Femur (tissue), 1 donor: ENCODE results near the gene SELE.

Source experiments
- DNase-seq: peaks from one replicate; pipeline ENCODE4 v3.0.0-alpha.2; 2017

The SELE gene

GRCh38 chr1:169733924-169734323 is at the start of gene SELE:
SELE (minus strand) TSS chr1:169734079; CDS start chr1:169733612, 467 bp downstream.
- no peak for DNase-seq

GRCh38 chr1:169782596-169782995 is 48.7 kb upstream of the SELE start:
- DNase-seq, result no peak

- no peak for DNase-seq
These were observed 46.1 kb upstream of the SELE start for GRCh38 chr1:169779970-169780369.

- DNase-seq, result no peak
These were observed 45.3 kb upstream of the SELE start for GRCh38 chr1:169779150-169779549.

- DNase-seq, result no peak
These were observed 42.6 kb upstream of the SELE start for GRCh38 chr1:169776440-169776839.

GRCh38 chr1:169768161-169768560 is 34.3 kb upstream of the SELE start:
- no peak for DNase-seq

GRCh38 chr1:169765580-169766331 is 31.9 kb upstream of the SELE start:
- DNase-seq, result no peak

GRCh38 chr1:169764919-169765318 is 31.0 kb upstream of the SELE start:
- no peak for DNase-seq

- no peak for DNase-seq
These were observed 28.8 kb upstream of the SELE start for GRCh38 chr1:169762699-169763098.

GRCh38 chr1:169759038-169759437 is 25.2 kb upstream of the SELE start:
- no peak for DNase-seq

GRCh38 chr1:169753549-169753948 is 19.7 kb upstream of the SELE start:
- no peak for DNase-seq

GRCh38 chr1:169750041-169750440 is 16.2 kb upstream of the SELE start:
- DNase-seq, result no peak

GRCh38 chr1:169746550-169746949 is 12.7 kb upstream of the SELE start:
- no peak for DNase-seq

- DNase-seq, result no peak
These were observed 11.4 kb upstream of the SELE start for GRCh38 chr1:169745015-169745861.

GRCh38 chr1:169741666-169742394 is 8.0 kb upstream of the SELE start:
- peak; percentile 36 for DNase-seq

GRCh38 chr1:169739980-169740379 is 6.1 kb upstream of the SELE start:
- DNase-seq, result no peak

- no peak for DNase-seq
These were observed 2.4 kb downstream of the SELE start for GRCh38 chr1:169731446-169731845.

GRCh38 chr1:169729991-169730390 is 3.9 kb downstream of the SELE start:
- DNase-seq, result no peak

GRCh38 chr1:169727307-169727706 is 6.6 kb downstream of the SELE start:
- no peak for DNase-seq

GRCh38 chr1:169726851-169727250 is 7.0 kb downstream of the SELE start:
- no peak for DNase-seq

- DNase-seq, result no peak
These were observed 7.9 kb downstream of the SELE start for GRCh38 chr1:169725930-169726329.

GRCh38 chr1:169724168-169724567 is 9.7 kb downstream of the SELE start:
- DNase-seq, result no peak

GRCh38 chr1:169723763-169724162 is 10.1 kb downstream of the SELE start:
- DNase-seq, result no peak
